ENCODE data around the gene USE1. TPM values are rescaled to one million over a fixed set of nuclear protein-coding genes. Genes with fewer than 3 reads are reported as not detected.
A peak's percentile ranks its signal among the peaks of the same experiment; 100 is the strongest.

The USE1 gene
- polyA plus RNA-seq, 1 donor, result 31.8 TPM

DNA sequence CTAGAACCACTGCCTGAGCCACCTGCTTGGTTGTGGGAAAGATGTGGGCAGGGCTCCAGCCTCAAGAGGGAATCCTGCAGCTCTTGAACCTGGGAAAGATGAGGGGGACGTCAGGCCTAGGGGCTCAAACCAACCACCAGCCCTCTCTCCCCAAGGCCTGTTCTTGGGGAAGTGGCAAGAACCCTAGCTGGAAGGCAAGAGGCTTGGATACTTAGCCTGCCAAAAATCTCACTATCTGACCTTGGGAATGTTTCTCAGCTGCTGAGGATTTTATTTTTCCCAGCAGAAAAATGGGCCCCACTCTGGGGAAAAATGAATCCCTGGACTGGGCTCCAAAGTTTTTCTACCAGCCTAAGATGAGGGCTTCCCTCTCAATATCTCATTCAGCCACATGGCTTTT lies 44.8 kb downstream of the USE1 start:
- no CpG with 5 or more reads among the region's 1 CpG for WGBS (ENCODE audit: insufficient coverage, low lambda C conversion rate)
- DNase-seq, result no peak
- H3K27ac ChIP-seq (ENCODE audit: low read length), result no peak overlapping the region
- H3K4me3 ChIP-seq (ENCODE audit: low read length), result no peak overlapping the region
- no peaks in the 10 kb centered on the region for H3K4me1 ChIP-seq (ENCODE audit: control insufficient read depth, insufficient read depth, low read length)
- no peaks in the 10 kb centered on the region for H3K36me3 ChIP-seq (ENCODE audit: control insufficient read depth, insufficient read depth, low read length)
- H3K27me3 ChIP-seq (ENCODE audit: control insufficient read depth, insufficient read depth, low read length), result no peaks in the 10 kb centered on the region
- H3K9me3 ChIP-seq (ENCODE audit: control insufficient read depth, low read depth, low read length), result peaks cover 7% of the 10 kb centered on the region

DNA sequence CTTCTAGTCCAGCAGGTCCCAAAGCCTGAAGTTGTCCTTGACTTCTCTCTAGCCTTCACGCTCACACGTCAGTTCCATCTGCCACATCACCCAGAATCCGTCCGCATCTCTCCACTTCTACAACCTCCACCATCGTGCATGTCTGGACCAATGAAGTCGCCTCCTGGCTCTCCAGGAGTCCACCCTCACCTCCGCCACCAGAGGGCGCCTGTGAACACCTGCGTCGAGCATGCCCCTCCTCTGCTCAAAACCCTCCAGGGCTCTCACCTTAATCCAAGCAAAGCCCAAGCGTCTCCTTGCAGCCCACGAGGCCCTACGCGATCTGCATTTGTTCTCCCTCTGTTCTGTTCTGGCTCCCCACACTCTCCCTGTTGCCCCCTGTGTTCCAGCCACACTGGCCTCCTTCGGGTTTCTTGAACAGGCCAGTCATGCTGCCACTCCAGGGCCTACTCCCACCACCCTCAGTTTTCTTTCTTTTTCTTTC lies 45.7 kb downstream of the USE1 start:
- Histone ChIP-seq H3K9me3 (ENCODE audit: control insufficient read depth, low read depth, low read length) (peaks cover 7% of the 10 kb centered on the region), H3K4me1 (ENCODE audit: control insufficient read depth, insufficient read depth, low read length) (no peaks in the 10 kb centered on the region), H3K27ac (ENCODE audit: low read length) (no peak overlapping the region), H3K27me3 (ENCODE audit: control insufficient read depth, insufficient read depth, low read length) (no peaks in the 10 kb centered on the region), H3K4me3 (ENCODE audit: low read length) (no peak overlapping the region), H3K36me3 (ENCODE audit: control insufficient read depth, insufficient read depth, low read length) (no peaks in the 10 kb centered on the region)
- peak; percentile 65 to 80 for DNase-seq
- WGBS (ENCODE audit: insufficient coverage, low lambda C conversion rate), result 36% methylated on average over 4 of the region's 15 CpGs

DNA sequence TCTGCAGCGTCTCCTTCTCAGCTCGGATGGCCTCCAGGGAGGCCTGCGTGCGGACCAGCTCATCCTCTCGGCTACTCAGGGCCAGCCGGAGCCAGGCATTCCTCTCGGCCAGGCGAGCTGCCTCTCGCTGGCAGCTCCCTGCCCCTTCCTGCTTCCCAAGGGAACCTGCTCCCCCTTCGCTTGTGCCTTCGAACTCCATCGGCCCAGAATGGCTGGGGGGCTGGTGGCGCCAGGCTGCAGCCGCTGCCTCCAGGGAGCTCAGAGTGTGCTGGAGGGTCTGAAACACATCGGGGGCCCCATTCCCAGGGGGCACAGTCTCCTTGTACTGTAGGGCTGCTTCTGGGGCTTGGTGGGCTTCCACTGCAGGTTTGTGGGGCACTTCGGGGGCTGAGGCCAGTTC lies 47.4 kb downstream of the USE1 start:
- Histone ChIP-seq H3K27me3 (ENCODE audit: control insufficient read depth, insufficient read depth, low read length) (no peaks in the 10 kb centered on the region), H3K27ac (ENCODE audit: low read length) (no peak overlapping the region), H3K4me3 (ENCODE audit: low read length) (no peak overlapping the region), H3K9me3 (ENCODE audit: control insufficient read depth, low read depth, low read length) (peaks cover 7% of the 10 kb centered on the region), H3K36me3 (ENCODE audit: control insufficient read depth, insufficient read depth, low read length) (no peaks in the 10 kb centered on the region), H3K4me1 (ENCODE audit: control insufficient read depth, insufficient read depth, low read length) (no peaks in the 10 kb centered on the region)
- DNase-seq, result no peak
- WGBS (ENCODE audit: insufficient coverage, low lambda C conversion rate), result no CpG with 5 or more reads among the region's 16 CpGs

DNA sequence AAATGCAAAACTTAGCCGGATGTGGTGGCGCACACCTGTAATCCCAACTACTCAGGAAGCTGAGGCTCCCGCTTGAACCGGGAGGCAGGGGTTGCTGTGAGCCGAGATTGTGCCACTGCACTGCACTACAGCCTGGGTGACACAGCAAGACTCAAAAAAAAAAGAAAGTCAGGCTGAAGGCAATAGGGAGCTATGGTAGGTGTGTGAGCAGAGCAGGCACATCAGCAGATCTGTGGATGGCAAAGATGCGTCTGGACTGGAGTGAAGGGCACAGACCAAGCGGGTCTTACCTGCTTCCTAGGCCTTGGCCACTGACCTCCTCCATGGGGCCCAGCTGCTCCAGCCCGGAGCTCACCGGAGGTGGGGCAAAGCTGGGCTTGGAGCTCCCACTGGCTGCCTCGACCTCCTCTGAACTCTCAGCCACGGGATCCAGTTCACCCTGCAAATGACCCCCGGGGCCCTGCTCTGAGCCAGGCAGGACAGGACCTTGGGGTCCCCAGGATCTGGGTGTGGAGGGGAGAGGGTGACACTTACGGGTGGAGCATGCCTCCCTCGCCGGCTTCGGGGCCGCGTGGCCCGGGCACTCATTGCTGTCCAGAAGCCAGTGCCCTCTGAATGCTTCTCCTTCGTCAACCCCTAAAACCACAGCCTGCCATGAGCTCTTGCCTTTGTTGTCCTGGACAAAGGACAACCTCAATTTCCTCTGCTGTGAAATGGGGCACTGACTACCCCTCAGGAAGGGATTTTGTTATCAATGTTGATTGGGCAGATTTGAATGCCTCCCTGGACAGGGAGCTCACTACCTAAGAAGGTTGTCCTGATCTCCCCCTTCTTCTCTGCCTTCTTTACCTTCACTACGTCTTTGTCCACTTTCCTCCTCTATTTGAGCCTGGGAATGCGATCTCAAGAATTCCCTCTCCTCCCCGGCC lies 48.8 kb downstream of the USE1 start:
- 86% methylated on average over 1 of the region's 23 CpGs for WGBS (ENCODE audit: insufficient coverage, low lambda C conversion rate)
- Histone ChIP-seq H3K36me3 (ENCODE audit: control insufficient read depth, insufficient read depth, low read length) (peaks cover 4% of the 10 kb centered on the region), H3K27me3 (ENCODE audit: control insufficient read depth, insufficient read depth, low read length) (no peaks in the 10 kb centered on the region), H3K4me3 (ENCODE audit: low read length) (peak overlapping the region; percentile 10), H3K9me3 (ENCODE audit: control insufficient read depth, low read depth, low read length) (peaks cover 7% of the 10 kb centered on the region), H3K4me1 (ENCODE audit: control insufficient read depth, insufficient read depth, low read length) (peaks cover 6% of the 10 kb centered on the region), H3K27ac (ENCODE audit: low read length) (no peak overlapping the region)
- no peak for DNase-seq

DNA sequence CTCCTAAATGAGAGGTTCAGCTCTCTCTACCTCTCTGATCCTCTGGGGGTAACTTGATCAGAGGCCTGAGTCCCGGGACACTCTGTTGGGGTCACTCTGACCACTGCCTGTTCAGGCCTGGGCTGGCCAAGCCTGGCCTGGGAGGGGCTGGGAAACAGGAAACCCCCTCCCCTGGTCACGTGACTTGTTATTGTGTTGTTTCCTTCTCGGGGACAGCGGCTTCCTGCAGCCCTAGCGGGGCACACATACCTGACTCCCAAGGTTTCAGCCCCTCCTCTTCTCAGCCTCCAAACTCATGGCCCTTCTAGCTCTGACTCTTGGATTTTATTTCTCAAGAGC lies 49.5 kb downstream of the USE1 start, which contains the start of gene USHBP1:
USHBP1 (minus strand) TSS at position 105 of the 339 bp plus-strand sequence. CDS start 446 bp downstream, outside the sequence.
- Histone ChIP-seq H3K27ac (ENCODE audit: low read length) (no peak within 1 kb of the TSS), H3K4me3 (ENCODE audit: low read length) (peak within 1 kb of the TSS; percentile 10), H3K36me3 (ENCODE audit: control insufficient read depth, insufficient read depth, low read length) (peaks cover 5% of the 10 kb centered on the region), H3K27me3 (ENCODE audit: control insufficient read depth, insufficient read depth, low read length) (no peaks in the 10 kb centered on the region), H3K9me3 (ENCODE audit: control insufficient read depth, low read depth, low read length) (peaks cover under 1% of the 10 kb centered on the region), H3K4me1 (ENCODE audit: control insufficient read depth, insufficient read depth, low read length) (peaks cover 6% of the 10 kb centered on the region)
- WGBS (ENCODE audit: insufficient coverage, low lambda C conversion rate), result 50% methylated on average over 2 of the region's 5 CpGs
- no peak for DNase-seq

DNA sequence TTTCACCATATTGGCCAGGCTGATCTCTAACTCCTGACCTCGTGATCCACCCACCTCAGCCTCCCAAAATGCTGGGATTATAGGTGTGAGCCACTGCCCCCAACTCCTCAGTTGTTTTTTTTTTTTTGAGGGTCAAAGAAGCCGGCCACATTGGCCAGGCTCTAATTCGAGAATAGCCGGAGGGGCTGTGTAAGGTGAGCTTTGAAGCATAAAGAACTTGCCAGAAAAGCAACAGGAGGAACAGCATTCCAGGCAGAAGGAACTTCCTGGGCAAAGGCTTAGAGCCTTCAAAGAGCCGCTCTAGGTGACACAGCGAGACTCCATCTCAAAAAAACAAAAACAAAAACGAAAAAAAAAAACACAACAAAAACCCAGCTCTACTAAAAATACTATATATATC lies 50.9 kb downstream of the USE1 start:
- peaks cover 8% of the 10 kb centered on the region for H3K36me3 ChIP-seq (ENCODE audit: control insufficient read depth, insufficient read depth, low read length)
- no peaks in the 10 kb centered on the region for H3K9me3 ChIP-seq (ENCODE audit: control insufficient read depth, low read depth, low read length)
- 60% methylated on average over 1 of the region's 7 CpGs for whole genome bisulfite sequencing (ENCODE audit: insufficient coverage, low lambda C conversion rate)
- H3K27me3 ChIP-seq (ENCODE audit: control insufficient read depth, insufficient read depth, low read length), result no peaks in the 10 kb centered on the region
- no peak overlapping the region for H3K27ac ChIP-seq (ENCODE audit: low read length)
- H3K4me1 ChIP-seq (ENCODE audit: control insufficient read depth, insufficient read depth, low read length), result peaks cover 6% of the 10 kb centered on the region
- no peak for DNase-seq
- H3K4me3 ChIP-seq (ENCODE audit: low read length), result no peak overlapping the region

DNA sequence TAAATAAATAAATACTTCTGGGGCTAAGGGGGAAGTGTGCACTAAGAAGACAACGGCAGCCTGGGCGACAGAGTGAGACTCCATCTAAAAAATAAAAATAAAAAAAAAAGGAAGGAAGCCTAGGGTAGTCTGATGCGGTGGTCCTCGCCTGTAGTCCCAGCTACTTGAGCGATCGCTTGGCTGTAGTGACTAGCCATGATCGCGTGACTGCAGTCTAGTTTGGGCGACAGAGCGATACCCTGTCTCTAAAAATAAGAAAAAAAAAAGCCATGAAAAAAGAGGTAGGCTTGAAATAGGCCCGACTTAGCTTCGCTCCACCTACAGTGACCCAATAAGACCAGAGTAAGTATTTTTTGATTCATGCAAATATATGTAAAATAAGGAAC lies 51.4 kb downstream of the USE1 start:
- no peaks in the 10 kb centered on the region for H3K9me3 ChIP-seq (ENCODE audit: control insufficient read depth, low read depth, low read length)
- peaks cover 6% of the 10 kb centered on the region for H3K4me1 ChIP-seq (ENCODE audit: control insufficient read depth, insufficient read depth, low read length)
- H3K27ac ChIP-seq (ENCODE audit: low read length), result no peak overlapping the region
- H3K36me3 ChIP-seq (ENCODE audit: control insufficient read depth, insufficient read depth, low read length), result peaks cover 14% of the 10 kb centered on the region
- H3K27me3 ChIP-seq (ENCODE audit: control insufficient read depth, insufficient read depth, low read length), result no peaks in the 10 kb centered on the region
- WGBS (ENCODE audit: insufficient coverage, low lambda C conversion rate), result 63% methylated on average over 4 of the region's 12 CpGs
- DNase-seq, result no peak
- H3K4me3 ChIP-seq (ENCODE audit: low read length), result no peak overlapping the region

DNA sequence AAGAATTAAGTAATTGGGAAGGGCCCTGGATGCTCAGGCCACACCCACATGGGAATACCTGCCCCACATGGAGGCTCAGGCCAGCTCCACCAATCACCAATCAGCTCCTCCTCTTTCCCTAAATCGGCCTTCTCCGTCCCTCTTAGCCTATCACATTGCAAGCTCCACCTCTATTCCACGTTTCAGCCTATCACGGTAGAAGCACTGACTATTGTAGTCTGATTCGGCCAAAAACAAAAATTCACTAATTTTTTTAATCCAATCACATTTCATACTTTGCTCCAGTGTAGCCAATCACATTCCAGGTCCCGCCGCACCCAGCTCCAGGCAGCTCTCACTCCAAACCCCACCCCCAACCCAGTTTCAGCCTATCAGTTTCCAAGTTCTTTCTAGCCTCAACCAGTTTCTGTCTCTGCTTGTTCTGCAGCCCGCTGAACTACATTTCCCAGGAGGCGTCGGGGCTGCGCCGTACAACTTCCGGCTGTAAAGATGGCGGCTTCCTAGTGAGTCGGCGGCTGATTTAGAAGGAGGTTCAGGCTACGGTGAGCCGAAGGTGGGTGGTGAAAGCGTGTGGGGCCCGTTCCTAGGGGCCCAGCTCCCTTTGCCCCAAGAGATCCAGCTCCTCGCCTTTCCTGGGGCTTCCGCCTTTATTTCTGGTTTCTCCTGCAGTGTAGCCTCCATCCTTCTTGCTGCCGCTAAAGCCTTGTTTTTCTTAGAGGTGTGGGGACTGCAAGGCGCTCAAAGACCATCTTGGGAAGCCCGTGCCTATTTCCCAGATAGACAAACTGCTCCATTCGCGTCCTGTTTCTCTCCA lies 52.0 kb downstream of the USE1 start, which contains the start of gene BABAM1:
BABAM1 (plus strand) TSS at position 469 of the 814 bp plus-strand sequence. CDS start 1,364 bp downstream, outside the sequence.
- Histone ChIP-seq H3K27me3 (ENCODE audit: control insufficient read depth, insufficient read depth, low read length) (no peaks in the 10 kb centered on the region), H3K27ac (ENCODE audit: low read length) (peak within 1 kb of the TSS; percentile 35), H3K4me1 (ENCODE audit: control insufficient read depth, insufficient read depth, low read length) (peaks cover 6% of the 10 kb centered on the region), H3K9me3 (ENCODE audit: control insufficient read depth, low read depth, low read length) (no peaks in the 10 kb centered on the region), H3K4me3 (ENCODE audit: low read length) (peak within 1 kb of the TSS; percentile 78), H3K36me3 (ENCODE audit: control insufficient read depth, insufficient read depth, low read length) (peaks cover 16% of the 10 kb centered on the region)
- DNase-seq, result peak; percentile 97 to 98
- 0% methylated on average over 2 of the region's 27 CpGs for WGBS (ENCODE audit: insufficient coverage, low lambda C conversion rate)

DNA sequence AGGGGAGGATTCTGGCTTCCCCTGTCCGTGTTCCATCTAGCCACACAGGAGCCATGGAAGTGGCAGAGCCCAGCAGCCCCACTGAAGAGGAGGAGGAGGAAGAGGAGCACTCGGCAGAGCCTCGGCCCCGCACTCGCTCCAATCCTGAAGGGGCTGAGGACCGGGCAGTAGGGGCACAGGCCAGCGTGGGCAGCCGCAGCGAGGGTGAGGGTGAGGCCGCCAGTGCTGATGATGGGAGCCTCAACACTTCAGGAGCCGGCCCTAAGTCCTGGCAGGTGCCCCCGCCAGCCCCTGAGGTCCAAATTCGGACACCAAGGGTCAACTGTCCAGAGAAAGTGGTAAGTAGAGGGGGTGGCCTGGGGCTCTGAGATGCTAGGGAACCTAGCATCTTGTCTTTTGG lies 53.6 kb downstream of the USE1 start:
- H3K36me3 ChIP-seq (ENCODE audit: control insufficient read depth, insufficient read depth, low read length), result peaks cover 23% of the 10 kb centered on the region
- no peak for DNase-seq
- WGBS (ENCODE audit: insufficient coverage, low lambda C conversion rate), result no CpG with 5 or more reads among the region's 13 CpGs
- H3K27me3 ChIP-seq (ENCODE audit: control insufficient read depth, insufficient read depth, low read length), result no peaks in the 10 kb centered on the region
- H3K27ac ChIP-seq (ENCODE audit: low read length), result no peak overlapping the region
- H3K9me3 ChIP-seq (ENCODE audit: control insufficient read depth, low read depth, low read length), result no peaks in the 10 kb centered on the region
- no peak overlapping the region for H3K4me3 ChIP-seq (ENCODE audit: low read length)
- peaks cover 6% of the 10 kb centered on the region for H3K4me1 ChIP-seq (ENCODE audit: control insufficient read depth, insufficient read depth, low read length)
